PC-3 (cell line): ENCODE results near the gene NAP1L4.

Source experiments
- EZH2 ChIP-seq: fragments of 300-600 bp; sonication (generic); IDR thresholded peaks from one replicate; pipeline ENCODE4 v1.6.1; 2017; ENCODE audit warnings: antibody characterized with exemption, mild to moderate bottlenecking, low read length; ENCODE audit not compliant: unreplicated experiment
- EZH2phosphoT487 ChIP-seq: fragments of 300-600 bp; sonication (generic); IDR thresholded peaks from 2 replicates; pipeline ENCODE4 v1.6.1; 2018; ENCODE audit warnings: mild to moderate bottlenecking, antibody characterized with exemption, low read length, borderline replicate concordance
- TF ChIP-seq, protein P1 (sequence below): fragments of 300-600 bp; sonication (generic); conservative IDR thresholded peaks from 2 replicates; pipeline ENCODE4 v1.5.1; 2017; ENCODE audit warnings: antibody characterized with exemption, low read depth, mild to moderate bottlenecking, low read length

GRCh38 chr11:2952290-2952689 lies 39.8 kb downstream of the NAP1L4 start:
- TF ChIP-seq, protein P1, sequence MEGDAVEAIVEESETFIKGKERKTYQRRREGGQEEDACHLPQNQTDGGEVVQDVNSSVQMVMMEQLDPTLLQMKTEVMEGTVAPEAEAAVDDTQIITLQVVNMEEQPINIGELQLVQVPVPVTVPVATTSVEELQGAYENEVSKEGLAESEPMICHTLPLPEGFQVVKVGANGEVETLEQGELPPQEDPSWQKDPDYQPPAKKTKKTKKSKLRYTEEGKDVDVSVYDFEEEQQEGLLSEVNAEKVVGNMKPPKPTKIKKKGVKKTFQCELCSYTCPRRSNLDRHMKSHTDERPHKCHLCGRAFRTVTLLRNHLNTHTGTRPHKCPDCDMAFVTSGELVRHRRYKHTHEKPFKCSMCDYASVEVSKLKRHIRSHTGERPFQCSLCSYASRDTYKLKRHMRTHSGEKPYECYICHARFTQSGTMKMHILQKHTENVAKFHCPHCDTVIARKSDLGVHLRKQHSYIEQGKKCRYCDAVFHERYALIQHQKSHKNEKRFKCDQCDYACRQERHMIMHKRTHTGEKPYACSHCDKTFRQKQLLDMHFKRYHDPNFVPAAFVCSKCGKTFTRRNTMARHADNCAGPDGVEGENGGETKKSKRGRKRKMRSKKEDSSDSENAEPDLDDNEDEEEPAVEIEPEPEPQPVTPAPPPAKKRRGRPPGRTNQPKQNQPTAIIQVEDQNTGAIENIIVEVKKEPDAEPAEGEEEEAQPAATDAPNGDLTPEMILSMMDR = no peak
- no peak for TF ChIP-seq EZH2phosphoT487
- TF ChIP-seq EZH2 = no peak
